Activated T-cell treated with anti-CD3 and anti-CD28 coated beads, Interleukin-2, amount 50 U/mL, for 1 hour (primary cell): Measurements from ENCODE around the gene PCDH17.

Experiments
- DNase-seq: peaks from one replicate; pipeline ENCODE4 v3.0.0-alpha.2; 2020

PCDH17 gene

GRCh38 chr13:57635541-57636085 lies 4.1 kb downstream of the PCDH17 start:
- no peak for DNase-seq

DNA sequence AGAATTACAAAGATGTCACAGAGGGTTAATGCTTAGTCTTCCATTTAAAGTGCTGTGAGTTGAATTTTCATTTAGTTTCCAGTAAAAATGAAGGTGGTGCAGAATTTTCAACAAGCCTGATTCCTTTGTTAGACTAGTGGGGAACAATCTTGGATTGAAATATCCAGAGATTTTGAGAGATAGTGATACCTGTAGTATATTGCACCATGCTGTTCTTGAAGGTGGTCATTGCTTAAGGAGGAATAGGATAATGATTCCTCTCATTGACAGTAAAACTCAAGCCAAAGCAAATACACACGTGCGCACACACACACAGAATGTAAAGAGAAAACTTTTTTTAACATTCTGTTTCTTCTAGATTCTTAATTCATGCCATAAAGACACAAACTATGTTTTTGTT lies 5.3 kb downstream of the PCDH17 start:
- no peak for DNase-seq

DNA sequence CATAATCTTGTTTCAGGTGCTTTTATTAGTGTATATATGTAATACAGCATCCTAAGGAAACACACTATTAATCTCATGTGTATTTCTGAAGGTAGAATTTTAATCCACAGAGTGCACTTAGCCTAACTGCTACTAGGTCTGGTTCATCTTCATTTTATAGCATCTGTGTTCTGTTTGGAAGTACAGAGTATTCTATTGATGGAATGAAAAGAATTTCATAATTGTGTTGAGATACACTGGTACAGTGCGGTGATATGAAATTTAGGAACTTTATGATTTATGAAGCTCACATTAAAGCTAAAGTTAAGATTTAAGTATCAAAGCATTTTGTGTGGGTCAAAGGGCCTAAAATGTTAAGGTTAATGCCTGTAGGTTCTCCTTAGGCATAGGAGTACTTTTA lies 6.0 kb downstream of the PCDH17 start:
- DNase-seq: no peak

DNA sequence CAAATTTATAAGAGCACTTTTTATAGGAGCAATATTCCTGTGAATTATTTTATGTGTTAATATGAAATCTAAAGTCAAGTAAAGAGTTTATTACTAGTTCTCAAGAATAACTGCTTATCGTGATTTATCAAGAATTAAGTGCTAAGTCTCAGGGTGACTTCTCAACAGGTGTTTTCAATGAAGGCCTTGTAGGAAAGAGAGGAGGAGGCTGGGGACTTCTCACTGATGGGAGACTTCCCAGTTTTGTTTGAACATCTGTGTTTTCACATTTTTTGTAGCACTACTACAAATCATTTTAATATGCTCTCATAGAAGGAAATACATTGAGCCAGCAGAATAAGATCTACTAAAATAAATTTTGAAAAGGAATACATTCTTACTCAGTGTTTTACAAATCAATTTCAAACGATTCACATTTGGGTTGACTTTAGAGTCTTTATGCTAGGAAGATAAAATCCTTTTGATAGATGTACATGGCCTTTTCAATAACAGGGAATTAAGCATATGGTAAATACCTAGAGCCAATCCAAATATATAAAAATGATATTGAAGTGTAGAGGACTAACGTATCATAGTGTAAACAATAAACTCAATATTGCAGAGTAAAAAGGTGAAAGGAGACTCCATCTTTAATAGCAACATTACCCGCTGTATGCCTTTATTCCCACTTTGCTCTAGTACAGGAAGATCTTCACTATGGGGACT lies 6.8 kb downstream of the PCDH17 start:
- no peak for DNase-seq

- DNase-seq: no peak
These were observed 9.1 kb downstream of the PCDH17 start for GRCh38 chr13:57640607-57641006.

DNA sequence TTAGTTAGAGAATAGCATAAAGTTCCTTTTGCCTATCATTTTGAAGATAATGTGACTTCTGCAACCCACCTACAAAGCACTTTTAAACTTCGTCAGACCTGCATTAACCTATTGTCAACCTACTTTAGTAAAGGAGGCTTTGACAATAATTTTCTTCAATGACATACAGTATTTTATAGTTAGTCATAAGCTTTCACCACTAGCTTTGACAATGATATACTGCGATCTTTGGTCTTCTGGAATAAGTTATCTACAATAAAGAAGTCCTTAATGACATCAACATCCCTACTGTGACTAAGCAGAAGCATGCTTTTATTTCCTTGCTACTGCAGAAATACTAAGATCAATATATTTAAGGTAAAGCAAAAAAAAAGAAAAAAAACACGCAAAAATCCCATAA lies 9.5 kb downstream of the PCDH17 start:
- DNase-seq: no peak

GRCh38 chr13:57644106-57644505 lies 12.6 kb downstream of the PCDH17 start:
- no peak for DNase-seq

DNA sequence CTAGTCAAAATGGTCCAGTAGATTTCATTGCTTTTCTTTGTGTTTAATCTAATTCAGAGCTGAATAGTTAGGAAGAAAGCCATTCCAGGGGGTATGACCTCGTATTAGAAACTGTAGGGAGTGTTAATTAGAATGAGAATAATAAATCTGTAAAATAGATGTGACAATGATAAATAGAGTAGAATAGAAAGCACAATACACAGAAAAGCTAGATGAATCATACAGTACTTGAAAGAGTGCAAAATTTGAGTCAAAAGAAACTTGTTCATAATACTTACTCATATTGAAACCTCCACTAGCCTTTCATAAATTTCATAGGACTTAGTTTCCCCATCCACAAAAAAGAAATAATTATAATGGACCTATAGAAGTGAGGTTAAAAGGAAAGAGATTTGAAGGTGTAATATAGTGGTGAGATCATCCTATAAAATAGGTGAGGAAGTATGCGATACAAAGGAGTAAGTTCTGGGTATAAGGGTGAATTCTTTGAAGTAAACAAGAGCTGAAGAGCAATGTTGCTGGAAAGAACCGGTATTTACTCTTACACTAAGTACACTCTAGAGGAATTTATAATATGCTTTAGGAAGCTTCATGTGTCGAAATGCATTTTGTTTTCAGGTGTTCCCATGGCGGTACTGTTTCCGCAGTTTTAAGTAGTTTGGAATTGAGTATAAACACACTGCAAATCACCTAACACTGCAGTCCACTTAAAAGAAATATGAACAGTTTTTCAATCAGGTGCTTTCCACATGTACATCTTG lies 21.9 kb downstream of the PCDH17 start:
- no peak for DNase-seq

DNA sequence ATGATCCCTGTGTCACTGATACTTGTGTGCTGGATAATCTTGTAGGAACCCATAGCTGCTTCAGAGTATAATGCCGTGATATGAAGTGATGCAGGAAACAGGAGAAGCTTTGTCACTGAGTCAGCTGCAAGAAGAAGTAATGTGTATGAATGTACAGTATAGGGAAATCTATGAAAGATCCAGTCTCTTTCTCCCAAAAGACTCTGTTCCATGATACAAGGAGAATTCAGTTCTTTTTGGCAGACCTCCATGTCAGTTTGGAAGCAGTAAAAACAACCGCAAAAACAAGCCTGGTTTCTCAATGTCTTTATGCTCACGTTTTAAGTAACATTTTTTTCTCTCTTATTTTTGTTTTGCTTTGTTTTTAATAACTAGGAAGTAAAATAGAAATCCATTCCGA lies 33.9 kb downstream of the PCDH17 start:
- DNase-seq: no peak

DNA sequence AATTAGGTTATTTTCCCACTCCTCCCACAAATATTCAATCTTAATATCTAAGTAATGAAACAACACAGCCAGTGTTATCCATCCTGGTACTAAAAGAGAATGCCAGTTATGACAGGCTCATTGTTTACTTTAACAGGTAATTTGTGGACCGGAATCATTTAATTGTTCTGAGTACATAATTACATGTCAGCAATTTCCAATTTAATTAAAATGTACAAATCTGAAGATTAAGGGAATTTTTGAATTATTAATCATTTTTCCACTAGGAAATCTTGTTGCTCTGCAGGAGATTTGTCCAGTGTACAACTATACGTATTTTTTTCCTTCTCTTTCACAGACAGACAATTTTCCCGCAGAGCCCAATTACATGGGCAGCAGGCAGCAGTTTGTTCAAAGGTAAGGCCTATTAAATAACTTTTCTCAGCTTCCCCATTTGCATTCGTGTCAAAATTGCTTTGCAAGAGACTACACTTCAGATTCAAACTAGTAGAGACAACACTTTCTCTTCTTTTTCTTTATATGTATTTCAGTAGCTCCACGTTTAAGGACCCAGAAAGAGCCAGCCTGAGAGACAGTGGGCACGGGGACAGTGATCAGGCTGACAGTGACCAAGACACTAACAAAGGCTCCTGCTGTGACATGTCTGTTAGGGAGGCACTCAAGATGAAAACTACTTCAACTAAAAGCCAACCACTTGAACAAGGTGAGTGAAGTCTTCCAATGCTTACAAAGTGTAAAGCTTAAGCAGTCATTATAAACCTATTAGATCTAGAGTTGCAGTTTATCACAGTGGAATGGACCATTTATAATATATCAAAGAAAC lies 34.8 kb downstream of the PCDH17 start:
- no peak for DNase-seq

DNA sequence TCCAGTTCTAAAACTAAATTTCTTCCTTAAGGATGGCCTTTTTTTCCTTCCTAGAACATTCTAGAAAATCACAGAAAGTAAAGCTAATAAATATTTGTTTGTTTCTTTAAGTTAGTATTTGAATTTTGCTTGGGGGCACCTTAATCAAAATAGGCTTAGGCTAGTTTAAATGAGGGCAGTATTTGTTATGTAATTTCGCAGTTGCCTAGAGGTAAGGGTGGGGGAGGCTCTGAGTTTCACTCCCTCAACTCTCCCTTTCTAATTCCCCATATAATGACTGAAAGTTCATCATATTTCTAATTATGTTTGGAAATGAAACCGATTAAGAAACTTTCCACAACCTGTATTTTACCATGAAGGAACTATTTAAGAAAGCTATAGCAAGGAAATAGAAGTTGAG lies 40.6 kb downstream of the PCDH17 start:
- DNase-seq: no peak

- DNase-seq: no peak
These were observed 41.7 kb downstream of the PCDH17 start for GRCh38 chr13:57673197-57673596.

DNA sequence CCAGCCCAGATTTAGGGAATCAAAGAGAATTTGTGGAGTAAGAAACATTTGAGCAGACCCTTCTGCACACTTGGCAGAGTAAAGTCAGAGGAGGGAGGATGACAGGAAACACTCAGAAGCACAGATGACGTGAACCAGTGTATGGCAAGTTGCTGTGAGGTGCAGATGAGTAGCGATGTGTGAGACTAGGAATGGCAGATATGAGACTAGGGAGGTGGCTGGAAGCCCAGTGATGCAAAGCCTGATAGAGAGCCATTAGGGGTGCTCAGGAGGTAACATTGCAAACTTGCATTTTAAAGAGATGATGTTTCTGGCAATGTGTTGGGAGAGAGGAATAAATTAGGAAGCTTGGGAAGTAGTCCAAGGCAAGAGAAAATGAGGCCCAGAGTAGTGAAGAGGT lies 44.0 kb downstream of the PCDH17 start:
- no peak for DNase-seq

DNA sequence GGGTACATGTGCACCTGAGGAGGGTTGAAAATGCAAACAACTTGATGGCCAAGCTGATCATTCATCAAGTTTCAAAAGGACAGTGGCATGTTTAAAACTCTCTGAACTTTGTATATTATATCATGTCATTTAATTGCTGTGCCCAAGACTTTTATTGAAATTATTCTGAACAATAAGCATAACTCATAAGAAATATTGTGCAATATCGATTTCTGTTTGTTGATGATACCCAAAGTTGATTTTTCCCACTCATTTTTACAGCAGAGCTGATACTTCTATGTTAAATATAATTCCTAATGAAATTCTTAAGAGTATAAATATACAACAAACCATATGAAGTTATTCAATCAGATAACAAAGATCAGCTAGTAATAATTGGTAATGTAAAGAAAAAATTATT lies 49.1 kb downstream of the PCDH17 start:
- DNase-seq: no peak

- DNase-seq: no peak
These were observed 50.7 kb downstream of the PCDH17 start for GRCh38 chr13:57682128-57682716.

DNA sequence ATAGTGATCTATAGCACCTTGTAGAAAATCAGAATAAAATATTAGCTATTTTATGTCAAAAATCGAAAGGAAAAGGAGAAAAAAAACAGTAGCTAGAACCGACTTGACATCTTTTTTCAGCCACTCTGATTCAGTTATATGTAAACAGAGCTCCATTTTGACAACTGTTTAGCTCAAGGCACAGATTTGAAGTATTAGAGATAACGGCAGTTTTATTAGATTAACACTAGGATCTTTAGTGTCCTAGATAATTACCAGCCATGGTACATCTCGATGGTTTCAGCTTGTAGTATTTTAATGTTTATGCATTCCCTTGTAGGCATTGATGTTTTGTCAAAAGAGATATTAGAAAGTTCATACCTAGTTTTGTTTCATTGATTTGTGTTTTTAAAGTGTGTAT lies 67.3 kb downstream of the PCDH17 start:
- no peak for DNase-seq

- no peak for DNase-seq
These were observed 72.5 kb downstream of the PCDH17 start for GRCh38 chr13:57704031-57704430.

- no peak for DNase-seq
These were observed 84.8 kb downstream of the PCDH17 start for GRCh38 chr13:57716295-57716694.

DNA sequence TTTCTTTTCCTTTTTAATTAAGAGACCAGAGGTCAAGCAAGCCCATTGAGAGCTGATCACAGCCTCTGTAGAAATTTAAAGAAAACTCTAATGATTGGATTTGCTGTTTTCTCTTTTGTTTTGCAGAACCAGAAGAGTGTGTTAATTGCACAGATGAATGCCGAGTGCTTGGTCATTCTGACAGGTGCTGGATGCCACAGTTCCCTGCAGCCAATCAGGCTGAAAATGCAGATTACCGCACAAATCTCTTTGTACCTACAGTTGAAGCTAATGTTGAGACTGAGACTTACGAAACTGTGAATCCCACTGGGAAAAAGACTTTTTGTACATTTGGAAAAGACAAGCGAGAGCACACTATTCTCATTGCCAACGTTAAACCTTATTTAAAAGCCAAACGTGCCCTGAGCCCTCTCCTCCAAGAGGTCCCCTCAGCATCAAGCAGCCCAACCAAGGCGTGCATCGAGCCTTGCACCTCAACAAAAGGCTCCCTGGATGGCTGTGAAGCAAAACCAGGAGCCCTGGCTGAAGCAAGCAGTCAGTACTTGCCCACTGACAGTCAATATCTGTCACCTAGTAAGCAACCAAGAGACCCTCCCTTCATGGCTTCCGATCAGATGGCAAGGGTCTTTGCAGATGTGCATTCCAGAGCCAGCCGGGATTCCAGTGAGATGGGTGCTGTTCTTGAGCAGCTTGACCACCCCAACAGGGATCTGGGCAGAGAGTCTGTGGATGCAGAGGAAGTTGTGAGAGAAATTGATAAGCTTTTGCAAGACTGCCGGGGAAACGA lies 93.1 kb downstream of the PCDH17 start:
- no peak for DNase-seq

DNA sequence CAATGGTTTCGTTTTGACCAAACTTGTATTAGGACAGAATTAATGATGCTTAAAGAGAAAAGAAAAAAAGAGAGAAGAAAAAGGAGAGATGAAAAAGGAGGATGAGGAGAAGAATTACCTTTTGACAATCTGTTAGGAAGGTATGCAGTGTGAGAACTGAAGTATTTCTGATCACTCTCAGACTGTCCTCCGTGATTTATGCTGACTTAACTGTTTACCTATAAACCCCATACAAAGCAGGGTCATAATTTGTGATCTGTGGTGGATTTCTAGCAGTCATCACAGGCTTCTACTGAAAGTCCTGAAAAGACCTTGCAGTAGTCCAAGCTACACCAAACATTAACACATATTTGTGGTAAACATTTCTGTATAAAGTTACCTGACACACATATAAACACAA lies 93.9 kb downstream of the PCDH17 start:
- DNase-seq: no peak

DNA sequence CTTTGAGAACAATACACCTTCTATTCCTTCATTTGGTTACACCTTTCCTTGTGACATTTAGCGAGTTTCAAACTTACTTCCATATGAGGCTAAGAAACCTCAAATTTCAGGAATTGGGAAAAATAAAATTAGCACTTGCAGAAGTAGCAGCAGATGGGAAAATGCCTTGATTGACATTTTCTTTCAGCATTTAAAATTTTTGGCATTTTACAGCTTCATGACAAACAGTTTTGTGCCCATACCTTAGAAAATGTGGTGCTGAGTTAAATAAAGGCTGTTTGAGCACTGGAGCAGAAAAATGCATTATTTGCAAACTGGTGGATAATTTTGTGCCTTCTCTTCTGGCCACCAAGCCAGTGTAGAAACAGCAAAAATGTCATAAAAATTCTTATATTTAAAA lies 95.4 kb downstream of the PCDH17 start:
- no peak for DNase-seq

GRCh38 chr13:57734306-57734705 lies 102.8 kb downstream of the PCDH17 start:
- no peak for DNase-seq
